B cell (primary cell): Measurements from ENCODE around the gene PRKN. TPM values are rescaled to one million over a fixed set of nuclear protein-coding genes. Genes with fewer than 3 reads are reported as not detected.

Experiments used
- ATAC-seq: fragments of 200-7000 bp; cut with Tn5 transposase; one replicate; pipeline ENCODE4 v1.10.0; 2021; ENCODE audit warnings: low read depth, mild to moderate bottlenecking, moderate number of reproducible peaks, moderate library complexity
- CTCF ChIA-PET: fragments of 350-600 bp; sonication (Branson Sonifier 250); formaldehyde crosslinking; loops from one replicate; lab custom pipeline; 2021; ENCODE audit warnings: antibody characterized with exemption, inconsistent platforms; lab: Charles Lee
- POLR2A ChIA-PET: fragments of 350-600 bp; sonication (Branson Sonifier 250); formaldehyde crosslinking; loops from one replicate; lab custom pipeline; 2021; ENCODE audit warnings: antibody characterized with exemption; lab: Charles Lee
- DNase-seq: peaks from one replicate; pipeline ENCODE4 v3.0.0; 2013
- H2AFZ ChIP-seq: 2 replicates; pipeline ENCODE4 v1.6.1; 2012; ENCODE audit warnings: mild to moderate bottlenecking, low read depth, low read length; ENCODE audit not compliant: insufficient read depth, poor library complexity, severe bottlenecking
- H3K27ac ChIP-seq, 2 donors: 1 replicate in 1 of 2; 2 replicates in 1 of 2; pipeline ENCODE4 v1.5.1; 2012 to 2013; ENCODE audit warnings: low read length in 2 of 2, mild to moderate bottlenecking in 2 of 2, moderate library complexity in 1 of 2
- H3K27me3 ChIP-seq, 4 experiments: fragments of 200-600 bp in 1 of 4; sonication (generic) in 1 of 4; replicated peaks in 1 of 4; 1 replicate in 2 of 4; 2 replicates in 2 of 4; pipeline versions ENCODE4 v1.6.1 to v1.7.0; 2013 to 2016; ENCODE audit warnings: low read length in 3 of 4, mild to moderate bottlenecking in 2 of 4, mixed read lengths in 1 of 4, moderate library complexity in 1 of 4; ENCODE audit not compliant: insufficient read depth in 4 of 4, control insufficient read depth in 3 of 4; ENCODE audit errors: control extremely low read depth in 1 of 4
- H3K36me3 ChIP-seq, 2 experiments: replicated peaks in 1 of 2; 1 replicate in 1 of 2; 2 replicates in 1 of 2; pipeline versions ENCODE4 v1.6.1 to v1.7.1; 2013; ENCODE audit warnings: low read length in 1 of 2; ENCODE audit not compliant: insufficient read depth in 2 of 2, control insufficient read depth in 1 of 2; ENCODE audit errors: control extremely low read depth in 1 of 2, extremely low read depth in 1 of 2
- H3K4me1 ChIP-seq, 2 donors: fragments of 200-600 bp in 1 of 2; sonication (generic) in 1 of 2; 1 replicate in 1 of 2; 2 replicates in 1 of 2; pipeline versions ENCODE4 v1.5.1 to v1.6.1; 2013 to 2017; ENCODE audit warnings: low read length in 2 of 2; ENCODE audit not compliant: control insufficient read depth in 2 of 2, insufficient read depth in 2 of 2
- H3K4me2 ChIP-seq: replicated peaks from 2 replicates; pipeline ENCODE3; 2012; ENCODE audit warnings: mild to moderate bottlenecking, low read depth, low read length; ENCODE audit not compliant: poor library complexity, severe bottlenecking
- H3K4me3 ChIP-seq, 5 experiments: fragments of 200-600 bp in 1 of 5; sonication (generic) in 1 of 5; 1 replicate in 3 of 5; 2 replicates in 2 of 5; pipeline versions ENCODE4 v1.5.1 to v1.7.0; 2011 to 2016; ENCODE audit warnings: low read length in 4 of 5, mild to moderate bottlenecking in 4 of 5, low read depth in 2 of 5, control low read depth in 1 of 5, moderate library complexity in 1 of 5; ENCODE audit not compliant: insufficient read depth in 1 of 5; ENCODE audit errors: control extremely low read depth in 1 of 5, extremely low read depth in 1 of 5
- H3K79me2 ChIP-seq: fragments of 200-600 bp; sonication (generic); one replicate; pipeline ENCODE4 v1.6.0; 2016; ENCODE audit warnings: low read length; ENCODE audit not compliant: control insufficient read depth, insufficient read depth
- H3K9ac ChIP-seq: fragments of 200-600 bp; sonication (generic); 2 replicates; pipeline ENCODE4 v1.6.1; 2017; ENCODE audit warnings: mild to moderate bottlenecking, low read length, moderate library complexity
- H3K9me3 ChIP-seq, 3 donors: one replicate each; pipeline versions ENCODE4 v1.6.1 to v1.7.1; 2013; ENCODE audit warnings: low read length in 2 of 3; ENCODE audit not compliant: control insufficient read depth in 2 of 3, insufficient read depth in 1 of 3; ENCODE audit errors: control extremely low read depth in 1 of 3
- H4K20me1 ChIP-seq: 2 replicates; pipeline ENCODE4 v1.6.0; 2012; ENCODE audit warnings: mild to moderate bottlenecking, low read length; ENCODE audit not compliant: insufficient read depth, control insufficient read depth, poor library complexity, severe bottlenecking
- H3K27ac Mint-ChIP-seq: one replicate; pipeline ENCODE4 v1.8.0; 2021; ENCODE audit warnings: mixed read lengths
- H3K27me3 Mint-ChIP-seq: one replicate; pipeline ENCODE4 v1.8.0; 2021; ENCODE audit warnings: mixed read lengths
- H3K4me1 Mint-ChIP-seq: one replicate; pipeline ENCODE4 v1.8.0; 2021; ENCODE audit warnings: mixed read lengths
- H3K4me3 Mint-ChIP-seq: one replicate; pipeline ENCODE4 v1.8.0; 2021; ENCODE audit warnings: mixed read lengths
- H3K9me3 Mint-ChIP-seq: one replicate; pipeline ENCODE4 v1.8.0; 2022; ENCODE audit warnings: mixed read lengths; ENCODE audit not compliant: insufficient read depth
- CTCF ChIP-seq: fragments of 200-600 bp; IDR thresholded peaks from one replicate; pipeline ENCODE4 v1.8.0; 2022; ENCODE audit warnings: antibody characterized with exemption, mild to moderate bottlenecking
- EZH2 ChIP-seq: IDR thresholded peaks from 2 replicates; pipeline ENCODE4 v1.6.1; 2012; ENCODE audit warnings: borderline replicate concordance, low read depth, mild to moderate bottlenecking, moderate library complexity, low read length; ENCODE audit not compliant: insufficient read depth, poor library complexity, severe bottlenecking
- WGBS: methylation state at CpG from one replicate; pipeline ENCODE4 v1.1.5; 2013; ENCODE audit warnings: missing lambda C conversion rate; ENCODE audit not compliant: insufficient coverage; 5-methylcytosine and 5-hydroxymethylcytosine counted together
- intact Hi-C: fragments of 100-400 bp; cut with micrococcal nuclease; formaldehyde crosslinking; loops from one replicate; pipeline ENCODE4 v1.10.0; 2022
- polyA plus RNA-seq: library from polyadenylated mRNA; depleted of rRNA; stranded (reverse); fragments of >200 nt; gene quantifications from 2 replicates; pipeline ENCODE4 v1.2.3, GENCODE V29; 2012
- total RNA-seq, 2 donors: library from RNA; stranded (reverse); fragments of 120-200 nt in 1 of 2; gene quantifications; 1 replicate in 1 of 2; 2 replicates in 1 of 2; pipeline versions ENCODE4 v1.2.3 to v1.2.4, GENCODE V29; 2013 to 2022

The PRKN gene
- total and polyA plus RNA-seq, 2 donors (not counting 1 experiment from before 2014, with no cell fraction given), result 1.6 to 6.2 TPM

DNA sequence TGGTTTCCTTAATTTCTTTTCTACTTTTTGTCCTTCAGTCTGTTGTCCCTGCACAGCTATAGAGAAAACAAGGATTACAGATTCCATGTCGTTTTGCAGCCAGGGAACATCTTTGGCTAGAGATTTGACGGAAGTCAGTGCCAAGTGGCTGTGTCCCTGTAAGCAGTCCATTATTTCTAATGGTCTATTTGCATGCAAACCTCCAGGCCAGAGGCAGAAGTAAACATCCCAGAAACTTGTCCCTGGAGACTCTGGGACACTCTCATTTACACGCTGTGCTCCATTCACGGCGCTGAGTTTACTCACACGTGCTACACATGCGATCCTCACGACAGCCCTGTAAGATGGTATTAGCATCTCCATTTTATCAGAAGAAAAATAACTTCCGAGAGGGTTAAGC is 355.5 kb downstream of the PRKN start:
- Histone ChIP-seq H3K27ac (no peak overlapping the region), H3K79me2 (no peaks in the 10 kb centered on the region), H2AFZ (no peak overlapping the region), H3K27me3 (no peaks in the 10 kb centered on the region), H3K4me1 (no peaks in the 10 kb centered on the region), H3K4me2 (no peak overlapping the region), H4K20me1 (no peaks in the 10 kb centered on the region), H3K36me3 (no peaks in the 10 kb centered on the region), H3K9ac (no peak overlapping the region), H3K9me3 (peaks cover 0 to 10% (median 0%) of the 10 kb centered on the region in 3 donors), H3K4me3 (no peak overlapping the region)
- Mint-ChIP-seq H3K27ac (no peak overlapping the region), H3K4me1 (no peaks in the 10 kb centered on the region), H3K27me3 (no peaks in the 10 kb centered on the region), H3K4me3 (no peak overlapping the region), H3K9me3 (no peaks in the 10 kb centered on the region)
- CTCF ChIA-PET, result no interaction called here
- POLR2A ChIA-PET, result no interaction called here
- ATAC-seq (no peak), DNase-seq (no peak)
- 97% methylated on average over 3 of the region's 9 CpGs for WGBS
- no peak for TF ChIP-seq CTCF
- TF ChIP-seq EZH2, result no peak
- intact Hi-C loops, result no loop called here

GRCh38 chr6:162371121-162371520 is 356.4 kb downstream of the PRKN start:
- Mint-ChIP-seq H3K27ac (no peak overlapping the region), H3K9me3 (no peaks in the 10 kb centered on the region)
- H4K20me1 ChIP-seq, result no peaks in the 10 kb centered on the region

More at GRCh38 chr6:162371121-162371520, 356.4 kb downstream of the PRKN start:
- Mint-ChIP-seq H3K4me3 (no peak overlapping the region), H3K4me1 (no peaks in the 10 kb centered on the region), H3K27me3 (no peaks in the 10 kb centered on the region)
- TF ChIP-seq EZH2 (no peak), CTCF (no peak)
- Histone ChIP-seq H3K27me3 (no peaks in the 10 kb centered on the region), H3K79me2 (no peaks in the 10 kb centered on the region), H3K9me3 (peaks cover 0 to 9% (median 0%) of the 10 kb centered on the region in 3 donors), H3K27ac (no peak overlapping the region), H2AFZ (no peak overlapping the region), H3K4me1 (no peaks in the 10 kb centered on the region), H3K9ac (no peak overlapping the region), H3K4me3 (no peak overlapping the region), H3K4me2 (no peak overlapping the region), H3K36me3 (no peaks in the 10 kb centered on the region)
- intact Hi-C loops, result no loop called here
- DNase-seq (no peak), ATAC-seq (no peak)
- CTCF ChIA-PET, result no interaction called here
- POLR2A ChIA-PET, result no interaction called here
- WGBS, result 100% methylated on average over 1 of the region's 5 CpGs
